Activated CD8-positive, alpha-beta memory T cell treated with anti-CD3 and anti-CD28 coated beads, Interleukin-2, amount 50 U/mL, for 1 hour (primary cell): ENCODE data around the gene ZNF559.
"Not testable (repeated sequence)": the region's sequence is repeated elsewhere in the genome, so short reads cannot be mapped to it uniquely, and the experiment has no call there.

Source experiments
- DNase-seq: peaks from one replicate; pipeline ENCODE4 v3.0.0-alpha.2; 2020; ENCODE audit errors: extremely low read depth

The ZNF559 gene

DNA sequence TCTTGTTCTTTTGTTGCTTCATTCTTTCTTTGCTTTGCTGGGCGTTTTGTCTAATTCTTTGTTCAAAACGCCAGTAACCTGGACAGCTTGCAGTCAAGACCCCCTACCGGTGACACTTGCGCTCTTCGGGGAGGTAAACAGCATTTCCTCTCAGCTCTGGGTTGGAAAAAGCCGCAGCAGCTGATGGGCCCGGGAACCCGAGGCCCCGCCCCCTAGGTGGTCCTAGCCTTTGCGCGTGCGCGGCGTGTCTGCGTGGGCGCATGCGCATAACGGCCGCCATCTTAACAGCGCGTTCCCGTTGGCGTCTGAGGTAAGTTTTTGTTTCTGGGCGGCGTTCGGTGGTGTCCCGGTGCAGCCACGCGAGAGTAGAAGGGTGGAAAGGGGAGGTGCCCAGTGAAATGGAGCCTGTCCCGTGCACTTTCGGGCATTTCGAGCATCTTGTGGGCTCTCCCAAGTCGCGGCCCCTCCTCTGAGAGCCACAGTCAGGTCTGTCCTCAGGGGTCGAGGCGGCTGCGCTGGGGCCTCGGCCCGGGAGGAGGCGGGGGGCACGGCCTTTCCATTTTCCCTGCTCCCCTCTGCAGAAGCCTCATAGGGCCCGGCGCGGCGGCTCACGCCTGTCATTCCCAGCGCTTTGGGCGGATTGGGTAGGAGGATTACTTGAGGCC lies at the start of gene ZNF559:
TSS of gene ZNF559 (plus strand) at position 261 of the 665 bp plus-strand sequence. CDS start 14,371 bp downstream, outside the sequence.
- DNase-seq = peak; percentile 89

DNA sequence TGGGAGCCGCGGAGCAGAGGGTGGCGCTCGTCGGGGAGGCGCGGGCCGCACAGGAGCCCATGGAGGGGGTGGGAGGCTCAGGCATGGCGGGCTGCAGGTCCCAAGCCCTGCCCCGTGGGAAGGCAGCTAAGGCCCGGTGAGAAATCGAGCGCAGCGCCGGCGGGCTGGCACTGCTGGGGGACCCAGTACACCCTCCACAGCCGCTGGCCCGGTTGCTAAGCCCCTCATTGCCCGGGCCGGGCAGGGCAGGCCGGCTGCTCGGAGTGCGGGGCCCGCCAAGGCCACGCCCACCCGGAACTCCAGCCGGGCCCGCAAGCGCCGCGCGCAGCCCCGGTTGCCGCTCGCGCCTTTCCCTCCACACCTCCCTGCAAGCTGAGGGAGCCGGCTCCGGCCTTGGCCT lies 40.5 kb upstream of the ZNF559 start:
- DNase-seq = not testable (repeated sequence)

DNA sequence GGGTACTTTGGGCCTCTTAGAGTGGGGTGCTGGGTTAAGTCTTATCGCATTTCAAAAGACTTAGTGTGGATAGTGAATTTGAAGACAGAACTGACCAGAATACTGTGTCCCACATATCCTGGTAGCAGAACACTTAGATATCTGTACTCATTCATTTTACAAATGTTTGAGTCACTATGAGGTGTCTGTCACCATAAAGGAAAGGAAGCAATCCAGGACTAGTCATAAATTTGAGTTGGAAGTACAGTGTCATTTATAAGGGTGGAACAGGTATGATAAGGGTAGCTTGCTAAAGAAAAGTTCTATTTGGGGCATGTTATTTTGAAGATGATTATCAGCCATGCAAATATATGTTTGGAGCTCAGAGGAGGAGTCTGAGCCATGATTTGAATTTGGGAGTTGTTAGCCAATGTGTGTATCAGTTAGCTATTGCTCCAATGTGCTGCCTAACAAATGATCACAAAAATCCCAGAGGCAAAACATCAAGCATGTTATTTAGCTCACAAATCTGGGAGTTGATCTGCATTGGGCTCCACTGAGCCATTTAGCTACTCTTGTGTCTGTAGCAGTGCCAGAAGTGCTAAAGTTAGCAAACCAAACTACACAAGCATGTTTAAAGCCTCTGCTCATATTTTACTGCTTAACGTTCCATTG lies 34.6 kb upstream of the ZNF559 start:
- DNase-seq = no peak

DNA sequence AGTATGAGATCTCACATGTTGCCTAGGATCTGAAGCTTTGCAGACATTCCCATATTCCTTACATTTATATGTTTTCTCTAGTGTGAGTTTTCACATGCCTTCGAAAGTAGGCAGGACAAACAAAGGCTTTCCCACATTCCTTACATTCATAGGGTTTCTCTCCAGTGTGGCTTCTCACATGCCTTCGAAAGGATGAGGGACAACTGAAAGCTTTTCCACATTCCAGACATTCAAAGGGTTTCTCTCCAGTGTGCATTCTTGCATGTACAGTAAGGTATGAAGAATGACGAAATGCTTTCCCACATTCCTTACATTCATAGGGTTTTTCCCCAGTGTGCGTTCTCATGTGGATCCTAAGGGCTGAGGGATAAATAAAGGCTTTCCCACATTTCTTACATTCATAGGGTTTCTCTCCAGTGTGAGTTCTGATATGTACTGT lies 28.5 kb upstream of the ZNF559 start:
- DNase-seq = no peak

DNA sequence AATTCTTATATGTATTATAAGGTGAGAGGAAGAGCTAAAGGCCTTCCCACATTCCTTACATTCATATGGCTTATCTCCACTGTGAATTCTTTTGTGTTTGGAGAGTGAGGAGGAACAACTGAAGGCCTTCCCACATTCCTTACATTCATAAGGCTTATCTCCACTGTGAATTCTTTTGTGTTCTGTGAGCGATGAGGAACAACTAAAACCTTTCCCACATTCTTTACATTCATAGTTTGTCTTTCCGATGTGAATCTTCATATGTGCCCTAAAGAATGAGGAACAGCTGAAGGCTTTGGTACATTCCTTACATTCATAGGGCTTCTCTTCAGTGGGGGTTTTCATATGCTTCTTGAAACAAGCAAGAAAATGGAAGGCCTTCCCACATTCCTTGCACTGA lies 27.6 kb upstream of the ZNF559 start:
- no peak for DNase-seq

DNA sequence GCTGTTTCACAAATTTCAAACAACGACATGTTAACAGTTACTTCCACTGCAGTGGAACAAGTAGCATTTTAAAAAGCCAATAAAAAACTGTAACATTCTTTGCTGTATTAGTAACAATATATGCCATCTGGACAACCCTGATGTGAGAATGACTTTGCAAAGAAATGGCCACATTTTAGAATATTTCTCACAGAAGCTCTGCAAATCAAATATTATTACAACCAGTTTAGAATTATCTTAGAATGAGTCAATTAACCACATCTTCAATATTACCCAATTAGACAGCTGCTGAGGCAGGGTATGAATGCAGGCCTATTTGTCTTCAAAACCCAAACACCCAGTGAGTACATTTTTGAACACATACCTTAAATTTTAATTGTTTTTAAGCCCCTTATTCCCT lies 17.5 kb upstream of the ZNF559 start:
- DNase-seq = no peak

DNA sequence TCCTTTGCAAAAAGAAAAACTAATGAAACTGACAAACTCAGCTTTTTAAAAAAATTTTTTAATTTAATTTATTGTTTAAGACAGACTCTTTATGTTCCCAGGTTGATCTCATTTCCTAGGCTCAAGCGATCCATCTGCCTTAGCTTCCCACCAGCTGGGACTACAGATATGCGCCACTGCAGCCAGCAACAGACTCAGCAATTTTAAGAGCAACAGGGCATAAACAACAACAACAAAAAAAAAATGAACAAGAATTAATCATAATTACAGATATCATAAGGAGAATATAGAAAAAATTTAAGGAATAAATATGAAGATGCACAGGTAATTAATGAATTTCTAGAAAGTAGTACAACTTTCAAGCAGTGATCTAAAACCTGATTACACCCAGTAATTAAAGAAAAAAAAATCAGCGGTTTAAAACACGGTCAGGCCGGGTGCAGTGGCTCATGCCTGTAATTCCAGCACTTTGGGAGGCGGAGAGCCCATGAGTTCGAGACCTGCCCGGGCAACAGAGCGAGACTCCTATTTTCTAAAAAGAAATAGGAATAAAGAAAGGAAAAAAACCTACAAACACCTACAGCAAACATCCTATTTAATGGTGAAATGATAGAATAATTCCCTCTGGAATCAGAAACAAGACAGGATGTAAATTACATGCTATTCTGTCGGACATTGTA lies 15.7 kb upstream of the ZNF559 start:
- no peak for DNase-seq

DNA sequence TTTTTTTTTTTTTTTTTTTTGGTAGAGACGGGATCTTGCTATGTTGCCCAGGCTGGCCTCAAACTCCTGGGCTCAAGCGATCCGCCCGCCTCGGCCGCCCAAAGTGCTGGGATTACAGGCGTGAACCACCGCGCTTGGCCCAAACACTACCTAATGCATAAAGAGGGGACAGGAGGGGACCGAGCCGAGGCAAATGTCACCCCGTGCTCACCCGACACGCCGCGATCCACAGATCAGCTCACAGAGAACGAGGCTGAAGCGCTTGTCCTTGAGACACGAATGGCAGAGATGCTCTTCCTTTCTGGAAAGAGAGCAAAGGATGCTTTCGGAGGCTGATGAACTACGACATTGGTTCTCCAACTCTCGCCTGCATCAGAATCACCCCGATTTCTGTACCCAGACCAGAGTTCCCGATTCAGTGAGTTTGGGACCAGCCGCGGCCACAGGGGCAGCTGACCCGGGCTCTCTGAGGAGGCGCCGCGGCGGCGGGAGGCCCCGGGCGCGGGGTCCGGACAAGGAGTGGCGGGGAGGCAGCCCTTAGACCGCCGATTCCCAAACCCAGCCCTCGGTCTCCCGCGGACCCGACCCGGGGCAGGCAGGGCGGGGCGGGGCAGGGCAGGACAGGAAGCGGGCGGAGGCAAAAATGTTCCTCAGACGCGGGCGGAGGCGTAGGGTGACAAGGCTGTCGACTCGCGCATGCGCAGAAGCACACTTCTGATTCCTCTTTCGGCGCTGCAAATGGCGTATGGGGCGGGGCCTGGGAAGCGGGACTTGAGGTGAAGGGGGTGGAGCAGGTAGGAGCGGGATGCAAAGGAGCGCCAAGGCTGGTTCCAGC lies 14.6 kb upstream of the ZNF559 start, which contains the start of gene ZNF699:
TSS of gene ZNF699 (minus strand) at position 700 of the 835 bp plus-strand sequence. CDS start 4,719 bp downstream, outside the sequence.
- peak; percentile 98 for DNase-seq

DNA sequence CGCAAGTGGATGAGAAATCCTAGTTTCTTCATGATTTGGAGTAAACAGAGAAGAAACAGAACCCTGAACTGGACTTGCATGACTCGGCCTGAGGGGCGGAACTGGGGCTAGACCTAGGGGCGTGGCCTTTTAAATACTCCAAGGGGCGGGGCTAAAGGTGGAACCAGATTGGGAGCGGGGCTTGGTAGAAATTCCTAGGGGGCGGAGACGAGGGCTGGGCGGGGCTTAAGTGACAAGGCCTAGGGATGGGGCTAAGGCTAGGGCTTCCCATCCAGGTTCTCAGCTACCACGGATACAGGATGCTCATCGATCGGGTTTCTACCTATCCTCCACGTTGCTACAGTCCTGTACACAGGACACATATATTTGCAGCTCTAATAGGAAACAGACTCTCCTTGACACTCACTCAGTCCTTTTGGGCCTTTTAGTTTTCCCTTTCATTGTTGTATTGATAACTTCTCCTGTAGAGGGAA lies 14.0 kb upstream of the ZNF559 start:
- DNase-seq = no peak

DNA sequence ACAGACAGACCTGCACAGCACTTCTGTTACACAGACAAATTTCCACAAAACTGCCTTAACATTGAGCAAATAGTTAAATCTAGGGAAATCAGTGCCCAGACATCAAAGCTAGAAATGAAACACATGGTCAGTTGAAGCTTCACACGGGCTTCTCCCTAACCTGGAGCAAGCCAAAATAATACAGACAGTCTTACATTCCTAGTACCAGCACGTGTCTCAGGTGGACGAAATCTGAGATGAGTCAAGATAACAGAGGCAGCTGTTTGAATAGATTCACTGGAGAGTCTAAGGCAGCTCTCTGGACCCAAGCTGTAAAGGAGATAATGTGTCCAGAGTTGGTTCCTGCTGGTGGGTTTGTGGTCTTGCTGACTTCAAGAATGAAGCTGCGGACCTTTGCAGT lies 10.2 kb upstream of the ZNF559 start:
- DNase-seq = no peak

DNA sequence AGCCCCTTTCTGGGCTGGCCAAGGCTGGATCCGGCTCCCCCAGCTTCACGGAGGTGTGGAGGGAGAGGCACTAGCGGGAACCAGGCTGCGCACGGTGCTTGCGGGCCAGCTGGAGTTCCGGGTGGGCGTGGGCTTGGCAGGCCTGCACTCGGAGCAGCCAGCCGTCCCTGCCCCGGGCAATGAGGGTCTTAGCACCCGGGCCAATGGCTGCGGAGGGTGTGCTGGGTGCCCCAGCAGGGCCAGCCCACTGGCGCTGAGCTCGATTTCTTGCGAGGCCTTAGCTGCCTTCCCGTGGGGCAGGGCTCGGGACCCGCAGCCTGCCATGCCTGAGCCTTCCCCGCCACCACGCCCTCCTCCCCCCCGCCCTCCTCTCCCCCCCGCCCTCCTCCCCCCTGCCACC lies 2.6 kb upstream of the ZNF559 start:
- no peak for DNase-seq

DNA sequence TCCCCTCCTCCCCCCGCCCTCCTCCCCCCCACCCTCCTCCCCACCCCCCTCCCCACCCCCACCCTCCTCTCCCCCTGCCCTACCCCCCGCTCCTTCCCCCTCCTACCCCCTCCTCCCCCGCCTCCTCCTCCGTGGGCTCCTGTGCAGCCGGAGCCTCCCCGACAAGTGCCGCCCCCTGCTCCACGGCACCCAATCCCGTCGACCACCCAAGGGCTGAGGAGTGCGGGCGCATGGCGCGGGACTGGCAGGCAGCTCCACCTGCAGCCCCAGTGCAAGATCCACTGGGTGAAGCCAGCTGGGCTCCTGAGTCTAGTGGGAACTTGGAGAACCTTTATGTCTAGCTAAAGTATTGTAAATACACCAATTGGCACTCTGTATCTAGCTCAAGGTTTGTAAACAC lies 2.2 kb upstream of the ZNF559 start:
- DNase-seq = not testable (repeated sequence)

DNA sequence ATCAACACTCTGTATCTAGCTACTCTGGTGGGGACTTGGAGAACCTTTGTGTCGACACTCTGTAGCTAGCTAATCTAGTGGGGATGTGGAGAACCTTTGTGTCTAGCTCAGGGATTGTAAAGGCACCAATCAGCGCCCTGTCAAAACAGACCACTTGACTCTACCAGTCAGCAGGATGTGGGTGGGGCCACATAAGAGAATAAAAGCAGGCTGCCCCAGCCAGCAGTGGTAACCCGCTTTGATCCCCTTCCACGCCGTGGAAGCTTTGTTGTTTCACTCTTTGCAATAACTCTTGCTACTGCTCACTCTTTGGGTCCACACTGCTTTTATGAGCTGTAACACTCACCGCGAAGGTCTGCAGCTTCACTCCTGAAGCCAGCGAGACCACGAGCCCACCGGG lies 1.8 kb upstream of the ZNF559 start:
- DNase-seq = not testable (repeated sequence)

DNA sequence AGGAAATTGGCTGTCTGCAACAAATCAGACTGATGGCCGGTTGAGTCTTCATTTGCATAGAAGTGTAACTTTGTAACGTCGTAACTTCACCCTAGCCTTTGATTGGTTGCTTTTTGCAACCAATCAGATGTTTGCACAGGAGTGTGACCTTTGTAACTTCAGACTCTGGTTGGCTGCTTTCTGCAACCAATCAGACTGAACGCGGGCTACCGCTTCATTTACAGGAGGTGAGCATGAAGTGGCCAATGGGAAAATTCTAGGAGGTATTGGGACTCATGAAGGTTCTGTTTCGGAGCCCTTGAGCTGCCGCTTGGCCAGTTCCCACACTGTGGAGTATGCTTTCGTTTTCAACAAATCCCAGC lies 441 bp upstream of the ZNF559 start:
- no peak for DNase-seq

DNA sequence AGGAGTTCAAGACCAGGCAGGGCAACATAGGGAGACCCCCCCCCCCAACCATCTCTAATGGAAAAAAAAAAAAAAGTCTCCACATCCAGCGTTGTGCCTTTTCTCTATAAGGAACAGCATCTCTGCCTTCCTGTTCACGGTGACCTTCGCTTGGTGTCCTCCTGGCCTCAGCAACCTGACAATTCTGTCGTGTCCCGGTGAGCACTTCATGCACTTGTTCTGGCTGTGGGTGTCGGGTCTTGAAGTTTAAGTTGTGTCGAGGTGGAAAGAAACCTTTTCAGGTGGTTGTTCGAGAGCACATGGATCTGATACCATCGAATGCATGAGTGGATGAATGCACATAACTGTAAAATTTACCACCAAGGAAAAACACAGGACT lies 594 bp downstream of the ZNF559 start:
- no peak for DNase-seq

DNA sequence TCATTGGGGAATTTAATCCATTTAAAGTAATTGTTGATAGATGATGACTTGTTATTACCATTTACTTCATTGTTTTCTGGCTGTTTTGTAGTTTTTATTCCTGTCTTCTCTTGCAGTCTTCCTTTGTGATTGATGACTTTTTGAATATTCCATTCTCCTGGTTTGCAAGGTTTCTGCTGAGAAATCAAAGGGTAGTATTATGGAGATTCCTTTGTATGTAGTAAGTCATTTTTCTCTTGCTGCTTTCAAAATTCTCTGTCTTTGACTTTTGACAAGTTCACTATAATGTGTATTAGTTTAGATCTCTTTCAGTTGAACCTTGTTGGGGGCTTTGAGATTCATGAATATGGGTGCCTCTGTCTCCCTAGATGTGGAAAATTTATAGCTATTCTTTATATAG lies 6.0 kb downstream of the ZNF559 start:
- DNase-seq = no peak

DNA sequence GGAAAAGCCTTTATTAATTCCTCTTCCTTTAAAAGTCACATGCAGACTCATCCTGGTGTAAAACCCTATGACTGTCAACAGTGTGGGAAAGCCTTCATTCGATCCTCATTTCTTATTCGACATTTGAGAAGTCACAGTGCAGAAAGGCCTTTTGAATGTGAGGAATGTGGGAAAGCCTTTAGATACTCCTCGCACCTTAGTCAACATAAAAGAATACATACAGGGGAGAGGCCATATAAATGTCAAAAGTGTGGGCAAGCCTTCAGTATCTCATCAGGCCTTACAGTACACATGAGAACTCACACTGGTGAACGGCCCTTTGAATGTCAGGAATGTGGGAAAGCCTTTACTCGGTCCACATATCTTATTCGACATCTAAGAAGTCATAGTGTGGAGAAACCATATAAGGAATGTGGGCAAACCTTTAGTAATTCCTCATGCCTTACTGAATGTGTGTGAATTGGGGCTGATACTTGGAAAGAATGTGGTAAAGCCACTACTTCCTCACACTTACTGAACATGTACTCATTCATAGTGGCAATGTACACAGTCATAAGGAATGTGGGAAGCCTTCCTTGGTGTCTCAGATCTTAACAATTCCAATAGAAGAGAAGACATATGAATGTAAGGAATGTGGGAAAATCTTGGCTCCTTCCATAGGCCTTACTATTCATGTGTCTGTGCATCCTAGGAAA lies 18.8 kb downstream of the ZNF559 start:
- no peak for DNase-seq

DNA sequence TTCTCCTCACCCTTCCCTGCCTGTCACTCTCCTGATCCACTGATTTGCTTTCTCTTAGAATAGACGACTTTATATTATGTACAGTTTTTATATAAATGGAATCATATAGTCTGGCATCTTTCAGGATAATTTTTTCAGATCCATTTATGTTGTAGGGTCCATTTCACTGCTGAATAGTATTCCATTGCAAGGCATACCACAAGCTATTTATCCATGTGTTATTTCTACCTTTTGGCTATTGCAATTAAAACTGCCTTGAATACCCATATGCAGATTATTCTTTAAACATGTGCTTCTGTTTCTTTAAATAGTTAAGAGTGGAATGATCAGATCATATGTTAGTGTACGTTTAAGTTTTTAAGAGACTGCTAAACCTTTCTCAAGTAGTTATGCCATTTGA lies 21.0 kb downstream of the ZNF559 start:
- no peak for DNase-seq

DNA sequence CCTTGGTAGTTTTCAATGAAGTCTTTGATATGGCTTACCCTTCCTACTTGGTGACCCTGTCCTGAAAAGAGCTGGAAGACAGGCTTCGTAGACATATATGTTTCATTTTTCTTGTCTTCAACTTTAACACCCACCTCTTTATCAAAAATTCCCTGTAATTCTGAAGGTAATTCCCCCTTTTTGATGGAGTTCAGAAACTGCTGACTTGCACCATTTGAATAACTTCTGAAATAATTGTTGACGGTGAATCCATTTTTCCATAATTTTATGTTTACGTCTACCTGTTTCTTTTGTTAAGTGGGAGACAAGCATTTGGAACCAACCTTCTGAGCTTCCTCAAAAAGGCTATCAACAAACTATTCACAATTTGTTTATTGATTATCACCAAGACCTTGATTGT lies 24.3 kb downstream of the ZNF559 start:
- DNase-seq = no peak

DNA sequence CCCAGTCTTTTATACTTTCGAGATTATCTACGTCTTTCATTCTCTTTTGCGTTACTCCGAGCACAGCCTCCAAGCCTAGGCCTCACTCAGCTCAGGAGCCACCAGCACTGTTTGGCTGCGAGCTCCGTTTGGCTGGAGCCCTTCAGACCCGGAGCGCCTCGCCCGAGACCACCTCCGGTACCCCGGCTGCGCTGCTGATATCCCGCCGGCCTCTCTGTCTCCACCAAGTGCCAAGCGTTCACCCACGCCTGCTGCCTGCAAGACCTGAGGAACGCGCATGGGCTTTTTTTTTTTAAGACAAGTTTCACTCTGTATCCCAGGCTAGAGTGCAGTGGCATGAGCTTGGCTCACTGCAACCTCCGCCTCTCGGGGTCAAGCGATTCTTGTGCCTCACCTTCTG lies 24.7 kb downstream of the ZNF559 start:
- no peak for DNase-seq

DNA sequence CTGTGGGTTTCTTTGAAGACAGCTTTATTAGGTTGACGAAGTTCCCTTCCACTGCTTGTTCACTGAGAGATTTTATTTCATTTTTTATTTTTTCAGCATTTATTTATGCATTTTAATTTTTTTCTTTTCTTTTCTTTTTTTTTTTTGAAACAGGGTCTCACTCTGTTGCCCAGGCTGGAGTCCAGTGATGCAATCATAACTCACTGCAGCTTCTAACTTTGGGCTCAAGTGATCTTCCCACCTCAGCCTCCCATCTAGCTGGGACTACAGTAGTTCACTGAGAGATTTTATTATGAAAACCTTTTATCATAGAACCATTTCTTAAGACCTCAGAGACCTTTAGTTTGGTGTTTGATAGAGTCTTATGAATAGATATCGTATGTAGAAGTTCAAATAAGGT lies 28.5 kb downstream of the ZNF559 start:
- DNase-seq = no peak
